ENCODE results near the gene STAU1. TPM values are rescaled to one million over a fixed set of nuclear protein-coding genes. Genes with fewer than 3 reads are reported as not detected.
"Not testable (repeated sequence)": the region's sequence is repeated elsewhere in the genome, so short reads cannot be mapped to it uniquely, and the experiment has no call there.

Gene STAU1
- total RNA-seq, 4 donors from 2014 or later, result 51.4 to 65.6 (median 58.7) TPM

DNA sequence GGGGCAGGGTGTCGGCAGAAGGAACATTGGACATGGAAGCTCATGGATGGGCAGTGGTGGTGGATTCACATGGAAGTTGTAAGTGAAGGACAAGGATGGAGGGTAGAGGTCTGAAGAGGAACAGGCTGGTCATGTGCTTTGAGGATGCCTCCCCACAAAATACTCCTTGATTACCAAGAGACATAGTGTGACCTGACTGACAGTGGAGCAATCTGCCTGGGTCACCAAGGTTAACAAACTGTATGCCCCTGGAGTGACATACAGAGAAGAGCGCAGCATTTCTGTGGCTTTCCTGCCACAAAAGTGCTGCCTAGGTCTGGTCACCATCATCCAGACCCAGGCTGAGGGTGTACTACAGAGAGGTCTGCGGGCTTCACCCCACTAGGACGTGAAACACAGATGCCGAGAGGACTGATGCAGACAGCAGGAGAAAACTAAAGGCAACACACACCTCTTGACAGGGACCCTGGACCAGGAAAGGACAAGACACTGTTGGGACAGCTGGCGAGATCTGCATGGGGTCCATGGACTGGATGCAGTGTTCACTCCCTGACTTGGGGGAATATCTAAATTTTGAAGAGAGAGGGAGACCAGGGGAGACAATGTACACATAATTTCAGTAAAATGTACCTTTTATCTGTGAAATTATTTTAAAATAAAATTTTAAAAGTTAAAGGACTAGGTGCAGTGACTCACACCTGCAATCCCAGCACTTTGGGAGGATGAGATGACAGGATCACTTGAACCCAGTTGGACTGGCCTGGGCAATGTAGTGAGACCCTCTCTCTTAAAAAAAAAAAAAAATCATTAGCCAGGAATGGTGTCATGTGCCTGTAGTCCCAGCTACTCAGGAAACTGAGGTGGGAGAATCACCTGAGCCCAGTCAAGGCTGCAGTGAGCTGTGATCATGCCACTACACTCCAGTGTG lies 77.1 kb downstream of the STAU1 start:
- intact Hi-C loops (cut with DNase I), result no loop called here
- Histone ChIP-seq H3K36me3 (peaks cover 3 to 62% (median 20%) of the 10 kb centered on the region in 3 donors), H3K27ac (no peak overlapping the region), H3K4me1 (no peaks in the 10 kb centered on the region), H3K9me3 (no peaks in the 10 kb centered on the region), H3K4me3 (no peak overlapping the region), H3K27me3 (no peaks in the 10 kb centered on the region)
- WGBS, 2 donors, result 89 to 93% methylated on average over 6 of the region's 6 CpGs
- no peak for TF ChIP-seq POLR2A (IDR thresholded peaks at IDR 0.05)
- TF ChIP-seq, protein P1, sequence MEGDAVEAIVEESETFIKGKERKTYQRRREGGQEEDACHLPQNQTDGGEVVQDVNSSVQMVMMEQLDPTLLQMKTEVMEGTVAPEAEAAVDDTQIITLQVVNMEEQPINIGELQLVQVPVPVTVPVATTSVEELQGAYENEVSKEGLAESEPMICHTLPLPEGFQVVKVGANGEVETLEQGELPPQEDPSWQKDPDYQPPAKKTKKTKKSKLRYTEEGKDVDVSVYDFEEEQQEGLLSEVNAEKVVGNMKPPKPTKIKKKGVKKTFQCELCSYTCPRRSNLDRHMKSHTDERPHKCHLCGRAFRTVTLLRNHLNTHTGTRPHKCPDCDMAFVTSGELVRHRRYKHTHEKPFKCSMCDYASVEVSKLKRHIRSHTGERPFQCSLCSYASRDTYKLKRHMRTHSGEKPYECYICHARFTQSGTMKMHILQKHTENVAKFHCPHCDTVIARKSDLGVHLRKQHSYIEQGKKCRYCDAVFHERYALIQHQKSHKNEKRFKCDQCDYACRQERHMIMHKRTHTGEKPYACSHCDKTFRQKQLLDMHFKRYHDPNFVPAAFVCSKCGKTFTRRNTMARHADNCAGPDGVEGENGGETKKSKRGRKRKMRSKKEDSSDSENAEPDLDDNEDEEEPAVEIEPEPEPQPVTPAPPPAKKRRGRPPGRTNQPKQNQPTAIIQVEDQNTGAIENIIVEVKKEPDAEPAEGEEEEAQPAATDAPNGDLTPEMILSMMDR (IDR thresholded peaks at IDR 0.05), result no peak
- DNase-seq, result no peak

DNA sequence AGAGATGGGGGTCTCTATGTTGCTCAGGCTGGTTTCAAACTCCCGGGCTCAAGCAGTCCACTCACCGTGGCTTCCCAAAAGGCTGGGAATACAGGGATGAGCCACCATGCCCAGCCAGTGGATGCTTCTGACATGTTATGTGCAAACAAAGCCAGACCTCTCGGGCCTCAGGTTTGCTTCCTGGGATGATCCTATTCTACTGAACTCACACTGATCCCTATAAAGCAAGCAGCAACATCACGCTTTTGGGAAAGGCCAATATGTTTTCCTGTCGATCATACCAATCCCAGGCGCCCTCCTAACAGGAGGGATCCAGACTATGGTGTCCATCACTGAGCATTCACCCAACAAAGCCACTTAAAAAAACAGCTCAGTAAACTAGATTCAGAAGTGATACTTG lies 81.8 kb downstream of the STAU1 start:
- Histone ChIP-seq H3K4me1 (no peaks in the 10 kb centered on the region), H3K27ac (no peak overlapping the region), H3K9me3 (no peaks in the 10 kb centered on the region), H3K36me3 (peaks cover 6 to 55% (median 17%) of the 10 kb centered on the region in 3 donors), H3K27me3 (no peaks in the 10 kb centered on the region), H3K4me3 (no peak overlapping the region)
- TF ChIP-seq, protein P1 (IDR thresholded peaks at IDR 0.05), result no peak
- no peak for TF ChIP-seq POLR2A (IDR thresholded peaks at IDR 0.05)
- DNase-seq, result no peak
- intact Hi-C loops (cut with DNase I), result no loop called here
- 93 to 100% methylated on average over 2 to 4 of the region's 6 CpGs for WGBS, 2 donors

- H3K4me1 ChIP-seq; DNase-seq; H3K27me3 ChIP-seq; H3K27ac ChIP-seq; H3K9me3 ChIP-seq; H3K4me3 ChIP-seq; intact Hi-C loops (cut with DNase I): not testable (repeated sequence)
- WGBS, 2 donors, result 93% methylated on average over 9 to 10 of the region's 11 CpGs
- H3K36me3 ChIP-seq, result peaks cover 6 to 58% (median 17%) of the 10 kb centered on the region in 3 donors
Measured at GRCh38 chr20:49104979-49105547, 83.1 kb downstream of the STAU1 start.

GRCh38 chr20:49104365-49104648 lies 83.8 kb downstream of the STAU1 start:
- Histone ChIP-seq H3K4me3 (no peak overlapping the region), H3K27me3 (no peaks in the 10 kb centered on the region), H3K9me3 (no peaks in the 10 kb centered on the region), H3K4me1 (no peaks in the 10 kb centered on the region), H3K36me3 (peaks cover 6 to 61% (median 17%) of the 10 kb centered on the region in 3 donors), H3K27ac (no peak overlapping the region)
- TF ChIP-seq, protein P1 (IDR thresholded peaks at IDR 0.05), result no peak
- TF ChIP-seq POLR2A (IDR thresholded peaks at IDR 0.05), result no peak
- no peak for DNase-seq
- 57 to 75% methylated on average over 1 to 3 of the region's 3 CpGs for WGBS, 2 donors
- intact Hi-C loops (cut with DNase I), result no loop called here

- H3K9me3 ChIP-seq, result no peaks in the 10 kb centered on the region
- TF ChIP-seq, protein P1 (IDR thresholded peaks at IDR 0.05), result no peak
- TF ChIP-seq POLR2A (IDR thresholded peaks at IDR 0.05), result no peak
- intact Hi-C loops (cut with DNase I), result no loop called here
- H3K4me1 ChIP-seq, result no peaks in the 10 kb centered on the region
- H3K36me3 ChIP-seq, result peaks cover 6 to 66% (median 17%) of the 10 kb centered on the region in 3 donors
- WGBS, 2 donors, result 72 to 90% methylated on average over 5 to 7 of the region's 7 CpGs
- H3K27me3 ChIP-seq, result no peaks in the 10 kb centered on the region
- H3K4me3 ChIP-seq, result no peak overlapping the region
- H3K27ac ChIP-seq, result no peak overlapping the region
- DNase-seq, result no peak
Measured at GRCh38 chr20:49103647-49104364, 84.3 kb downstream of the STAU1 start.
